Measurements from ENCODE around the gene FBN1.

DNA sequence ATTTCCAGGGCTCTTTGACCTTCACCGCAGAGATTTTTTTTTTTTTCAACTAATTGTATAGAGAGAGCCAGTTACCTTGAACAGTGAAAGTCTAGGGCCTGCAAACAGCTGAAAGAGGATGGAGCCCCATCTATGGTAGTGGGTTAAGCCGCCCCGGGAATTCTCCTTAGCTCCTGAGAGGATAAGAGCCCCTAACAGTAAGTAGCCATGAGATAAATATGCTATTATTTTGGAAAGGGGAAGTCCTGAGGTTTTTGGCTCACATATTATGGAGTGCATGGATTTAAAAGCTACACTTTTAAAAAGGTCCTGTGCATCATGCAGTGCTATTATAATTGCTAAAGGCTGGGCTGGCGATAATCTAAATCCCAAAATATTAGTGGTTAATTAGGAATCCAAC lies 115.0 kb downstream of the FBN1 start:
- TF ChIP-seq USF2 (IDR thresholded peaks at IDR 0.05; ENCODE audit: borderline replicate concordance, low read depth, low read length) (no peak), CHD1 (IDR thresholded peaks at IDR 0.05; ENCODE audit: low read depth, low read length) (no peak), EZH2 (IDR thresholded peaks at IDR 0.05; ENCODE audit: borderline replicate concordance, control insufficient read depth, low read depth, low read length) (no peak), POLR2A (IDR thresholded peaks at IDR 0.05; ENCODE audit: low read depth, low read length) (no peak), SPI1 (IDR thresholded peaks at IDR 0.05; ENCODE audit: borderline replicate concordance, insufficient read depth, low read depth, low read length) (no peak), ATF3 (IDR thresholded peaks at IDR 0.05; ENCODE audit: borderline replicate concordance, extremely low read depth, low read depth, low read length) (no peak), PML (IDR thresholded peaks at IDR 0.05; ENCODE audit: low read length) (no peak), BCL11A (IDR thresholded peaks at IDR 0.05; ENCODE audit: low read depth, low read length) (no peak), SMC3 (IDR thresholded peaks at IDR 0.05; ENCODE audit: borderline replicate concordance, low read length) (no peak), PRDM15 (CRISPR knock-in tag; IDR thresholded peaks at IDR 0.05) (no peak), NFYB (IDR thresholded peaks at IDR 0.05; ENCODE audit: insufficient read depth, low read depth, low read length) (no peak)
- TF ChIP-seq, protein P1, sequence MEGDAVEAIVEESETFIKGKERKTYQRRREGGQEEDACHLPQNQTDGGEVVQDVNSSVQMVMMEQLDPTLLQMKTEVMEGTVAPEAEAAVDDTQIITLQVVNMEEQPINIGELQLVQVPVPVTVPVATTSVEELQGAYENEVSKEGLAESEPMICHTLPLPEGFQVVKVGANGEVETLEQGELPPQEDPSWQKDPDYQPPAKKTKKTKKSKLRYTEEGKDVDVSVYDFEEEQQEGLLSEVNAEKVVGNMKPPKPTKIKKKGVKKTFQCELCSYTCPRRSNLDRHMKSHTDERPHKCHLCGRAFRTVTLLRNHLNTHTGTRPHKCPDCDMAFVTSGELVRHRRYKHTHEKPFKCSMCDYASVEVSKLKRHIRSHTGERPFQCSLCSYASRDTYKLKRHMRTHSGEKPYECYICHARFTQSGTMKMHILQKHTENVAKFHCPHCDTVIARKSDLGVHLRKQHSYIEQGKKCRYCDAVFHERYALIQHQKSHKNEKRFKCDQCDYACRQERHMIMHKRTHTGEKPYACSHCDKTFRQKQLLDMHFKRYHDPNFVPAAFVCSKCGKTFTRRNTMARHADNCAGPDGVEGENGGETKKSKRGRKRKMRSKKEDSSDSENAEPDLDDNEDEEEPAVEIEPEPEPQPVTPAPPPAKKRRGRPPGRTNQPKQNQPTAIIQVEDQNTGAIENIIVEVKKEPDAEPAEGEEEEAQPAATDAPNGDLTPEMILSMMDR (IDR thresholded peaks at IDR 0.05 in 2 of 3, conservative IDR thresholded peaks at IDR 0.05 in 1 of 3; ENCODE audit: control insufficient read depth in 2 of 3, extremely low read depth in 1 of 3, insufficient read depth in 1 of 3, low read depth in 3 of 3, low read length in 3 of 3) = no peak
